ENCODE results near the gene UGGT1. TPM values are rescaled to one million over a fixed set of nuclear protein-coding genes. Genes with fewer than 3 reads are reported as not detected.

Gene UGGT1
- total RNA-seq, 1 experiment from 2014 or later: 74.1 TPM

DNA sequence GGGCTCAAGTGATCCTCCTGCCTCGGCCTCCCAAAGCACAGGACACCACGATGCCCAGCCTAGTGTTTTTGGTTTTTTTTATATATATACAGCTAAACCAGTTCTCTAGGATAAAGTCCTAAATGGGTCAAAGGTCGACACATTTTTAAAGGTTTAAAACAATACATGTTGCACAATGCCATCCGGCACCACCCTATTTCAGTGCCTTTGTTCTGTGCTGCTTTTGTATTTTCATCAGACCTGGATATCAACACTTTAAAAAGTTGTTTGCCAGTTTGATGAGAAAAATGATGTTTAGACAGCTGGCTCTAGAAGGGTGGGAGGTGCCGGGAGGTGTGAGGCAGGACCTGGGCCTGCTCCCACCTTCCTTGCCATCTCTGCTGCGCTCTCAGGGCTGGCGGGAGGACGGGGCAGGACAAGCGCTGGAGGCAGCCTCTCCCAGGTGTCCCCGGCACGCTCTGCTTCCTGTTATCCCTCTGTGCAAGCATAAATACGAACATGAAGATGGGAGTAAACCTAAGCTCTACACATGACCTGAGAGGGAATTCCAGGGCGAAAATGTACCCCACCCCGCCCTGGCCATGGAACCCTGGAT lies 124.0 kb downstream of the UGGT1 start:
- intact Hi-C loops (cut with micrococcal nuclease; ENCODE audit: unreplicated experiment): no loop called here
- POLR2A ChIA-PET (ENCODE audit: low non-redundant PET): no interaction called here
- CTCF ChIA-PET: no interaction called here

DNA sequence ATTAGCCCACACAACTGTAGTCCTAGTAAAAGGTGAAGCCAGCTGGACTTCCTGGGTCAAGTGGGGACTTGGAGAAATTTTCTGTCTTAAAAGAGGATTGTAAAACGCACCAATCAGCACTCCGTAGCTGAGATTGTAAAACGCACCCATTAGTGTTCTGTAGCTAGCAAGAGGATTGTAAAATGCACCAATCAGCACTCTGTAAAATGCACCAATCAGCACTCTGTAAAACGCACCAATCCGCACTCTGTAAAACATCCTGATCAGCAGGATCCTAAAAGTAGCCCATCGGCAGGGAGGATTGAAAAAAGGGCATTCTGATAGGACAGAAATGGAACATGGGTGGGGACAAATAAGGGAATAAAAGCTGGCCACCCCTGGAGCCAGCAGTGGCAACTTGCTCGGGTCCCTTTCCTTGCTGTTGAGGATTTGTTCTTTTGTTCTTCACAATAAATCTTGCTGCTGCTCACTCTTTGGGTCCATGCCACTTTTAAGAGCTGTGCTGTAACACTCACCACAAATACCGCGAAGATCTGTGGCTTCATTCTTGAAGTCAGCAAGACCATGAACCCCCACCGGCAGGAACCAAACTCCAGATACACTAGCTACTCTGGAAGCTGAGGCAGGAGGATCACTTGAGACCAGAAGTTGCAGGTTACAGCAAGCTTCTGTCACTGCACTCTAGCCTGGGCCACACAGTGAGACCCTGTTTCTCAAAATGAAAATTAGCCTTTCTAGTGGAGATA lies 125.1 kb downstream of the UGGT1 start:
- Histone ChIP-seq H3K27ac (ENCODE audit: low read depth, low read length, poor library complexity, severe bottlenecking) (no peak overlapping the region), H3K4me3 (ENCODE audit: low read depth, low read length, poor library complexity, severe bottlenecking) (no peak overlapping the region), H3K27me3 (replicated peaks; ENCODE audit: insufficient read depth, low read depth, low read length, poor library complexity) (no peaks in the 10 kb centered on the region), H3K36me3 (ENCODE audit: insufficient read depth, low read length, poor library complexity, severe bottlenecking) (no peaks in the 10 kb centered on the region), H3K9me3 (ENCODE audit: low read depth, low read length, poor library complexity, severe bottlenecking) (no peaks in the 10 kb centered on the region), H3K4me1 (ENCODE audit: insufficient read depth, low read length, poor library complexity, severe bottlenecking) (no peaks in the 10 kb centered on the region)
- intact Hi-C loops (cut with micrococcal nuclease; ENCODE audit: unreplicated experiment): no loop called here
- no TSS peak for BruUV-seq (replicated peaks)
- CTCF ChIA-PET: no interaction called here
- no peak for DNase-seq (ENCODE audit: low spot score)
- POLR2A ChIA-PET (ENCODE audit: low non-redundant PET): no interaction called here
- TF ChIP-seq, protein P1, sequence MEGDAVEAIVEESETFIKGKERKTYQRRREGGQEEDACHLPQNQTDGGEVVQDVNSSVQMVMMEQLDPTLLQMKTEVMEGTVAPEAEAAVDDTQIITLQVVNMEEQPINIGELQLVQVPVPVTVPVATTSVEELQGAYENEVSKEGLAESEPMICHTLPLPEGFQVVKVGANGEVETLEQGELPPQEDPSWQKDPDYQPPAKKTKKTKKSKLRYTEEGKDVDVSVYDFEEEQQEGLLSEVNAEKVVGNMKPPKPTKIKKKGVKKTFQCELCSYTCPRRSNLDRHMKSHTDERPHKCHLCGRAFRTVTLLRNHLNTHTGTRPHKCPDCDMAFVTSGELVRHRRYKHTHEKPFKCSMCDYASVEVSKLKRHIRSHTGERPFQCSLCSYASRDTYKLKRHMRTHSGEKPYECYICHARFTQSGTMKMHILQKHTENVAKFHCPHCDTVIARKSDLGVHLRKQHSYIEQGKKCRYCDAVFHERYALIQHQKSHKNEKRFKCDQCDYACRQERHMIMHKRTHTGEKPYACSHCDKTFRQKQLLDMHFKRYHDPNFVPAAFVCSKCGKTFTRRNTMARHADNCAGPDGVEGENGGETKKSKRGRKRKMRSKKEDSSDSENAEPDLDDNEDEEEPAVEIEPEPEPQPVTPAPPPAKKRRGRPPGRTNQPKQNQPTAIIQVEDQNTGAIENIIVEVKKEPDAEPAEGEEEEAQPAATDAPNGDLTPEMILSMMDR (conservative IDR thresholded peaks at IDR 0.05; ENCODE audit: low read depth, low read length): no peak
- no peak for TF ChIP-seq EZH2 (IDR thresholded peaks at IDR 0.05; ENCODE audit: borderline replicate concordance, low read depth, low read length, poor library complexity, severe bottlenecking)

More for the DNA sequence above, 124.0 kb downstream of the UGGT1 start:
- BruUV-seq (replicated peaks): no TSS peak
- DNase-seq (ENCODE audit: low spot score): no peak
- no peaks in the 10 kb centered on the region for H3K27me3 ChIP-seq (replicated peaks; ENCODE audit: insufficient read depth, low read depth, low read length, poor library complexity)
- H3K4me1 ChIP-seq (ENCODE audit: insufficient read depth, low read length, poor library complexity, severe bottlenecking): no peaks in the 10 kb centered on the region
- TF ChIP-seq EZH2 (IDR thresholded peaks at IDR 0.05; ENCODE audit: borderline replicate concordance, low read depth, low read length, poor library complexity, severe bottlenecking): no peak
- TF ChIP-seq, protein P1 (conservative IDR thresholded peaks at IDR 0.05; ENCODE audit: low read depth, low read length): no peak
- no peak overlapping the region for H3K27ac ChIP-seq (ENCODE audit: low read depth, low read length, poor library complexity, severe bottlenecking)
- no peaks in the 10 kb centered on the region for H3K36me3 ChIP-seq (ENCODE audit: insufficient read depth, low read length, poor library complexity, severe bottlenecking)
- no peak overlapping the region for H3K4me3 ChIP-seq (ENCODE audit: low read depth, low read length, poor library complexity, severe bottlenecking)
- H3K9me3 ChIP-seq (ENCODE audit: low read depth, low read length, poor library complexity, severe bottlenecking): no peaks in the 10 kb centered on the region

DNA sequence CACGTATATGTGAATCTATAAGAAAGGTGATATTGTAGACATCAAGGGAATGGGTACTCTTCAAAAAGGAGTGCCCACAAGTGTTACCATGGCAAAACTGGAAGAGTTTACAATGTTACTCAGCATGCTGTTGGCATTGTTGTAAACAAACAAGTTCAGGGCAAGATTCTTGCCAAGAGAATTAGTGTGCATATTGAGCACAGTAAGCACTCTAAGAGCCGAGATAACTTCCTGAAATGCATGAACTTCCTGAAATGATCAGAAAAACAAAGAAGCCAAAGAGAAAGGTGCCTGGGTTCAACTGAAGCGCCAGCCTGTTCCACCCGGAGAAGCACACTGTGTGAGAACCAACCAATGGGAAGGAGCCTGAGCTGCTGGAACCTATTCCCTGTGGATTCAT lies 126.7 kb downstream of the UGGT1 start:
- Histone ChIP-seq H3K9me3 (ENCODE audit: low read depth, low read length, poor library complexity, severe bottlenecking) (no peaks in the 10 kb centered on the region), H3K4me3 (ENCODE audit: low read depth, low read length, poor library complexity, severe bottlenecking) (no peak overlapping the region), H3K36me3 (ENCODE audit: insufficient read depth, low read length, poor library complexity, severe bottlenecking) (no peaks in the 10 kb centered on the region), H3K4me1 (ENCODE audit: insufficient read depth, low read length, poor library complexity, severe bottlenecking) (no peaks in the 10 kb centered on the region), H3K27ac (ENCODE audit: low read depth, low read length, poor library complexity, severe bottlenecking) (no peak overlapping the region), H3K27me3 (replicated peaks; ENCODE audit: insufficient read depth, low read depth, low read length, poor library complexity) (no peaks in the 10 kb centered on the region)
- TF ChIP-seq, protein P1 (conservative IDR thresholded peaks at IDR 0.05; ENCODE audit: low read depth, low read length): no peak
- TF ChIP-seq EZH2 (IDR thresholded peaks at IDR 0.05; ENCODE audit: borderline replicate concordance, low read depth, low read length, poor library complexity, severe bottlenecking): no peak
- ChIA-PET POLR2A (ENCODE audit: low non-redundant PET) (interaction anchor here (0.6 kb wide), 1 partner anchor 30 kb away, joined by 4 read pairs; no protein-coding TSS in a partner anchor), CTCF (no interaction called here)
- BruUV-seq (replicated peaks): no TSS peak
- no peak for DNase-seq (ENCODE audit: low spot score)
- intact Hi-C loops (cut with micrococcal nuclease; ENCODE audit: unreplicated experiment): no loop called here
